ENCODE results near the gene L3MBTL4.
"Not testable (repeated sequence)": the region's sequence is repeated elsewhere in the genome, so short reads cannot be mapped to it uniquely, and the experiment has no call there.

The L3MBTL4 gene

GRCh38 chr18:6414723-6415417 is at the start of gene L3MBTL4:
L3MBTL4 (minus strand) TSS chr18:6414911; CDS start chr18:6311625, 103,286 bp downstream.
- peak; percentile 52 for DNase-seq (ENCODE audit: low spot score)

GRCh38 chr18:6452194-6452593 is 37.5 kb upstream of the L3MBTL4 start:
- no peak for DNase-seq (ENCODE audit: low spot score)

- DNase-seq (ENCODE audit: low spot score): no peak
Measured at GRCh38 chr18:6449213-6449612, 34.5 kb upstream of the L3MBTL4 start.

- DNase-seq (ENCODE audit: low spot score): no peak
Measured at GRCh38 chr18:6444466-6445228, 29.9 kb upstream of the L3MBTL4 start.

GRCh38 chr18:6441200-6441599 is 26.5 kb upstream of the L3MBTL4 start:
- DNase-seq (ENCODE audit: low spot score): no peak

- DNase-seq (ENCODE audit: low spot score): no peak
Measured at GRCh38 chr18:6437937-6438818, 23.5 kb upstream of the L3MBTL4 start.

- no peak for DNase-seq (ENCODE audit: low spot score)
Measured at GRCh38 chr18:6435731-6436130, 21.0 kb upstream of the L3MBTL4 start.

- no peak for DNase-seq (ENCODE audit: low spot score)
Measured at GRCh38 chr18:6434987-6435709, 20.4 kb upstream of the L3MBTL4 start.

- DNase-seq (ENCODE audit: low spot score): no peak
Measured at GRCh38 chr18:6434481-6434880, 19.8 kb upstream of the L3MBTL4 start.

- DNase-seq (ENCODE audit: low spot score): no peak
Measured at GRCh38 chr18:6431659-6432318, 17.1 kb upstream of the L3MBTL4 start.

- DNase-seq (ENCODE audit: low spot score): no peak
Measured at GRCh38 chr18:6428851-6429395, 14.2 kb upstream of the L3MBTL4 start.

GRCh38 chr18:6427286-6427685 is 12.6 kb upstream of the L3MBTL4 start:
- no peak for DNase-seq (ENCODE audit: low spot score)

GRCh38 chr18:6423289-6423688 is 8.6 kb upstream of the L3MBTL4 start:
- DNase-seq (ENCODE audit: low spot score): no peak

GRCh38 chr18:6414118-6414722 is 491 bp downstream of the L3MBTL4 start:
- DNase-seq (ENCODE audit: low spot score): peak; percentile 70

- DNase-seq (ENCODE audit: low spot score): peak; percentile 51
Measured at GRCh38 chr18:6413579-6414117, 1.1 kb downstream of the L3MBTL4 start.

- DNase-seq (ENCODE audit: low spot score): no peak
Measured at GRCh38 chr18:6412933-6413472, 1.7 kb downstream of the L3MBTL4 start.

GRCh38 chr18:6411382-6411781 is 3.3 kb downstream of the L3MBTL4 start:
- no peak for DNase-seq (ENCODE audit: low spot score)

- no peak for DNase-seq (ENCODE audit: low spot score)
Measured at GRCh38 chr18:6409933-6410332, 4.8 kb downstream of the L3MBTL4 start.

GRCh38 chr18:6408543-6408942 is 6.2 kb downstream of the L3MBTL4 start:
- not testable (repeated sequence) for DNase-seq (ENCODE audit: low spot score)

- peak; percentile 71 for DNase-seq (ENCODE audit: low spot score)
Measured at GRCh38 chr18:6406910-6407470, 7.7 kb downstream of the L3MBTL4 start.

Data from globus pallidus (tissue), 1 donor.